HCT116 (cell line): ENCODE measurements around the gene LANCL3. TPM values are rescaled to one million over a fixed set of nuclear protein-coding genes. Genes with fewer than 3 reads are reported as not detected.

ENCODE experiments used
- ATAC-seq: fragments of 200-7000 bp; cut with Tn5 transposase; 2 replicates; pipeline ENCODE4 v1.9.1; 2020; ENCODE audit warnings: mild to moderate bottlenecking, moderate library complexity
- BruUV-seq: library from RNA; stranded (reverse); fragments of 400-500 nt; replicated peaks from 2 replicates; lab custom pipeline; 2021; lab: Mats Ljungman, UMichigan
- CTCF ChIA-PET: fragments of 300-600 bp; sonication (Branson Sonifier 250); formaldehyde crosslinking; loops from one replicate; lab custom pipeline; 2021; ENCODE audit warnings: antibody characterized with exemption; lab: Charles Lee
- POLR2A ChIA-PET: fragments of 300-600, 350-600 bp; sonication (Branson Sonifier 250); formaldehyde crosslinking; loops from one replicate; lab custom pipeline; 2021; ENCODE audit warnings: antibody characterized with exemption; lab: Charles Lee
- RAD21 ChIA-PET, 2 experiments: fragments of 300-600 bp; sonication (Branson Sonifier 250); formaldehyde crosslinking; loops; one replicate each; lab custom pipeline; 2023; ENCODE audit warnings: low total read pairs in 2 of 2; ENCODE audit not compliant: uncharacterized antibody in 2 of 2, unreplicated experiment in 2 of 2, low non-redundant PET in 1 of 2; lab: Charles Lee
- DNase-seq: peaks from one replicate; pipeline ENCODE4 v3.0.0-alpha.2; 2010; ENCODE audit warnings: low read depth, low spot score
- H2AFZ ChIP-seq: fragments of 200-600 bp; shearing (Covaris generic), sonication (generic); 2 replicates; pipeline ENCODE4 v1.6.1; 2017; ENCODE audit warnings: low read depth, mixed run types, mixed read lengths, antibody characterized with exemption, low read length; ENCODE audit not compliant: poor library complexity, severe bottlenecking
- H3K27ac ChIP-seq: 2 replicates; pipeline ENCODE4 v1.5.1; 2012; ENCODE audit warnings: low read depth, low read length
- H3K27me3 ChIP-seq: fragments of 200-600 bp; sonication (generic); 2 replicates; pipeline ENCODE4 v1.6.1; 2016; ENCODE audit warnings: mixed run types, low read length, mixed read lengths; ENCODE audit not compliant: insufficient read depth
- H3K36me3 ChIP-seq, 2 experiments: fragments of 200-500 bp in 1 of 2; fragments of 200-600 bp in 1 of 2; sonication (Bioruptor generic) in 1 of 2; sonication (generic) in 1 of 2; 2 replicates each; pipeline versions ENCODE4 v1.5.1 to v1.6.1; 2014 to 2016; ENCODE audit warnings: low read length in 2 of 2, inconsistent platforms in 1 of 2, mixed read lengths in 1 of 2, mixed run types in 1 of 2; ENCODE audit not compliant: insufficient read depth in 2 of 2, control insufficient read depth in 1 of 2
- H3K4me1 ChIP-seq, 2 experiments: fragments of 200-600 bp in 1 of 2; sonication (generic) in 1 of 2; 2 replicates each; pipeline versions ENCODE4 v1.5.1 to v1.6.1; 2012 to 2017; ENCODE audit warnings: low read length in 2 of 2, inconsistent platforms in 1 of 2, mild to moderate bottlenecking in 1 of 2, mixed read lengths in 1 of 2, mixed run types in 1 of 2, moderate library complexity in 1 of 2; ENCODE audit not compliant: insufficient read depth in 2 of 2, control insufficient read depth in 1 of 2
- H3K4me2 ChIP-seq: fragments of 200-600 bp; sonication (generic); 2 replicates; pipeline ENCODE4 v1.6.1; 2017; ENCODE audit warnings: mixed run types, low read length, mixed read lengths
- H3K4me3 ChIP-seq, 2 experiments: fragments of 200-600 bp in 1 of 2; sonication (generic) in 1 of 2; replicated peaks in 1 of 2; 2 replicates each; pipeline ENCODE4 v1.5.1; 2011 to 2016; ENCODE audit warnings: low read length in 2 of 2, control low read depth in 1 of 2, low read depth in 1 of 2, mild to moderate bottlenecking in 1 of 2, mixed read lengths in 1 of 2, mixed run types in 1 of 2
- H3K79me2 ChIP-seq: fragments of 200-600 bp; sonication (generic); 2 replicates; pipeline ENCODE4 v1.6.1; 2017; ENCODE audit warnings: mild to moderate bottlenecking, mixed run types, low read length, moderate library complexity, mixed read lengths; ENCODE audit not compliant: insufficient read depth
- H3K9ac ChIP-seq: fragments of 200-600 bp; sonication (generic); 2 replicates; pipeline ENCODE4 v1.6.1; 2016; ENCODE audit warnings: low read length, mixed read lengths
- H3K9me2 ChIP-seq: fragments of 200-600 bp; sonication (generic), shearing (Covaris generic); 2 replicates; pipeline ENCODE4 v1.6.1; 2017; ENCODE audit warnings: mixed run types, mild to moderate bottlenecking, moderate library complexity; ENCODE audit not compliant: insufficient read depth
- H3K9me3 ChIP-seq, 2 experiments: fragments of 200-500 bp in 1 of 2; fragments of 200-600 bp in 1 of 2; sonication (Bioruptor generic) in 1 of 2; sonication (generic) in 1 of 2; 2 replicates each; pipeline ENCODE4 v1.6.1; 2014 to 2017; ENCODE audit warnings: low read length in 2 of 2, mixed read lengths in 2 of 2, inconsistent platforms in 1 of 2, low read depth in 1 of 2, mild to moderate bottlenecking in 1 of 2, mixed run types in 1 of 2, moderate library complexity in 1 of 2; ENCODE audit not compliant: control insufficient read depth in 1 of 2, insufficient read depth in 1 of 2
- H4K20me1 ChIP-seq: fragments of 200-600 bp; sonication (generic), shearing (Covaris generic); 2 replicates; pipeline ENCODE4 v1.6.1; 2017; ENCODE audit warnings: mixed run types, mild to moderate bottlenecking, moderate library complexity; ENCODE audit not compliant: insufficient read depth
- ATF3 ChIP-seq: IDR thresholded peaks from 2 replicates; pipeline ENCODE4 v1.6.1; 2012
- CBX3 ChIP-seq: IDR thresholded peaks from 2 replicates; pipeline ENCODE4 v1.6.1; 2012; ENCODE audit warnings: low read depth
- CTCF ChIP-seq, 3 experiments: fragments of 200-600 bp in 1 of 3; sonication (generic) in 1 of 3; IDR thresholded peaks in 2 of 3; conservative IDR thresholded peaks in 1 of 3; 2 replicates each; pipeline ENCODE4 v1.5.1; 2012 to 2017; ENCODE audit warnings: low read depth in 2 of 3, low read length in 2 of 3, antibody characterized with exemption in 1 of 3, borderline replicate concordance in 1 of 3, control low read depth in 1 of 3, mild to moderate bottlenecking in 1 of 3, mixed read lengths in 1 of 3, mixed run types in 1 of 3, moderate library complexity in 1 of 3; ENCODE audit not compliant: insufficient read depth in 1 of 3
- EGR1 ChIP-seq: IDR thresholded peaks from 2 replicates; pipeline ENCODE4 v1.6.1; 2012; ENCODE audit warnings: low read depth
- ELF1 ChIP-seq: IDR thresholded peaks from 2 replicates; pipeline ENCODE4 v1.6.1; 2012; ENCODE audit warnings: low read depth, borderline replicate concordance
- EZH2phosphoT487 ChIP-seq: fragments of 200-600 bp; IDR thresholded peaks from 2 replicates; pipeline ENCODE4 v1.6.1; 2018; ENCODE audit warnings: antibody characterized with exemption, borderline replicate concordance
- FOSL1 ChIP-seq: IDR thresholded peaks from 2 replicates; pipeline ENCODE4 v1.6.1; 2012; ENCODE audit warnings: low read depth
- MAX ChIP-seq: IDR thresholded peaks from 2 replicates; pipeline ENCODE4 v1.6.1; 2012
- POLR2A ChIP-seq: IDR thresholded peaks from 2 replicates; pipeline ENCODE4 v1.7.0; 2011; ENCODE audit warnings: borderline replicate concordance; ENCODE audit not compliant: insufficient read depth, insufficient read length; ENCODE audit errors: extremely low read depth
- POLR2AphosphoS5 ChIP-seq: IDR thresholded peaks from 2 replicates; pipeline ENCODE4 v1.6.1; 2011; ENCODE audit warnings: mild to moderate bottlenecking, low read depth, low read length, moderate library complexity
- RAD21 ChIP-seq: IDR thresholded peaks from 2 replicates; pipeline ENCODE4 v1.6.1; 2012; ENCODE audit warnings: low read depth, mild to moderate bottlenecking
- REST ChIP-seq: IDR thresholded peaks from 2 replicates; pipeline ENCODE4 v1.6.1; 2012; ENCODE audit warnings: low read depth
- SRF ChIP-seq: IDR thresholded peaks from 2 replicates; pipeline ENCODE4 v1.6.1; 2012; ENCODE audit warnings: low read depth
- ZBTB33 ChIP-seq: IDR thresholded peaks from 2 replicates; pipeline ENCODE4 v1.6.1; 2011; ENCODE audit warnings: mild to moderate bottlenecking, low read length, moderate library complexity; ENCODE audit not compliant: insufficient replicate concordance; ENCODE audit errors: extremely low read depth
- ZFX ChIP-seq: fragments of 450-650 bp; IDR thresholded peaks from 2 replicates; pipeline ENCODE4 v1.6.1; 2017
- intact Hi-C: fragments of 100-400 bp; cut with micrococcal nuclease; formaldehyde crosslinking; loops from 2 replicates; pipeline ENCODE4 v1.10.0; 2022
- total RNA-seq: library from RNA; stranded (reverse); gene quantifications from one replicate; pipeline ENCODE4 v1.2.1, GENCODE V29; 2021; ENCODE audit not compliant: unreplicated experiment

LANCL3 gene
- total RNA-seq, 1 experiment from 2014 or later, result 2.4 TPM

GRCh38 chrX:37658343-37659030 is 87.0 kb downstream of the LANCL3 start:
- no TSS peak for BruUV-seq
- CTCF ChIA-PET, result no interaction called here
- no peaks in the 10 kb centered on the region for H3K79me2 ChIP-seq
- no peaks in the 10 kb centered on the region for H3K36me3 ChIP-seq
- H3K9me3 ChIP-seq, result no peaks in the 10 kb centered on the region
- H4K20me1 ChIP-seq, result no peaks in the 10 kb centered on the region
- no peak overlapping the region for H3K4me2 ChIP-seq
- H3K27me3 ChIP-seq, result no peaks in the 10 kb centered on the region
- no peak for DNase-seq
- no peak overlapping the region for H3K9ac ChIP-seq
- no peak overlapping the region for H3K4me3 ChIP-seq
- POLR2A ChIA-PET, result no interaction called here
- intact Hi-C loops, result no loop called here
- H3K27ac ChIP-seq, result no peak overlapping the region
- RAD21 ChIA-PET, result no interaction called here
- no peaks in the 10 kb centered on the region for H3K9me2 ChIP-seq
- H3K4me1 ChIP-seq, result no peaks in the 10 kb centered on the region
- H2AFZ ChIP-seq, result no peak overlapping the region
- TF ChIP-seq POLR2AphosphoS5, result no peak
- no peak for TF ChIP-seq ELF1
- no peak for TF ChIP-seq CTCF (IDR thresholded peaks at IDR 0.05 in 2 of 3, conservative IDR thresholded peaks at IDR 0.05 in 1 of 3; ENCODE audit: borderline replicate concordance in 1 of 3, insufficient read depth in 1 of 3, low read depth in 2 of 3, low read length in 2 of 3)
- TF ChIP-seq ZBTB33, result no peak
- TF ChIP-seq ZFX, result no peak
- TF ChIP-seq ATF3, result no peak
- no peak for TF ChIP-seq SRF
- TF ChIP-seq EZH2phosphoT487, result no peak
- TF ChIP-seq REST, result no peak
- TF ChIP-seq FOSL1, result no peak
- TF ChIP-seq POLR2A, result no peak
- no peak for TF ChIP-seq MAX
- TF ChIP-seq RAD21, result no peak
- TF ChIP-seq EGR1, result no peak
- TF ChIP-seq CBX3, result no peak
- ATAC-seq, result no peak
